HEK293 (cell line): ENCODE data around the gene APOBEC3A.

Source experiments
- CTCF ChIA-PET: fragments of 350-600 bp; formaldehyde crosslinking; extraction: SDS; loops from one replicate; lab custom pipeline; 2021; ENCODE audit warnings: antibody characterized with exemption; lab: Yijun Ruan, JAX
- POLR2A ChIA-PET: fragments of 300-600 bp; formaldehyde crosslinking; extraction: SDS; loops from one replicate; lab custom pipeline; 2020; ENCODE audit warnings: antibody characterized with exemption, inconsistent platforms; lab: Yijun Ruan, JAX
- H3K27ac ChIP-seq: fragments of 200-500 bp; sonication (Bioruptor generic); 2 replicates; pipeline ENCODE4 v1.5.1; 2014; ENCODE audit warnings: low read depth, low read length, control low read depth, inconsistent platforms; ENCODE audit errors: extremely low read depth
- H3K36me3 ChIP-seq, 2 experiments: fragments of 200-500 bp in 1 of 2; sonication (Bioruptor generic) in 1 of 2; 1 replicate in 1 of 2; 2 replicates in 1 of 2; pipeline ENCODE4 v1.5.1; 2014 to 2017; ENCODE audit warnings: inconsistent platforms in 2 of 2, low read length in 2 of 2; ENCODE audit not compliant: control insufficient read depth in 2 of 2, insufficient read depth in 1 of 2
- H3K4me1 ChIP-seq: fragments of 200-500 bp; sonication (Bioruptor generic); 2 replicates; pipeline ENCODE4 v1.5.1; 2014; ENCODE audit warnings: mild to moderate bottlenecking, low read length, inconsistent platforms; ENCODE audit not compliant: control insufficient read depth, insufficient read depth
- H3K4me3 ChIP-seq: 2 replicates; pipeline ENCODE4 v1.5.1; 2011; ENCODE audit warnings: low read depth, mild to moderate bottlenecking, control low read depth, low read length, moderate library complexity
- H3K9me3 ChIP-seq: fragments of 200-500 bp; sonication (Bioruptor generic); 2 replicates; pipeline ENCODE4 v1.5.1; 2014; ENCODE audit warnings: low read depth, low read length, inconsistent platforms; ENCODE audit not compliant: control insufficient read depth, insufficient read depth
- FEZF1 ChIP-seq: fragments of 450-650 bp; formaldehyde crosslinking; IDR thresholded peaks from 2 replicates; pipeline ENCODE4 v1.5.1; 2016; ENCODE audit warnings: missing biosample characterization, missing genetic modification characterization
- GFI1B ChIP-seq: fragments of 450-650 bp; formaldehyde crosslinking; IDR thresholded peaks from 2 replicates; pipeline ENCODE4 v1.5.1; 2016; ENCODE audit warnings: missing biosample characterization, missing genetic modification characterization
- GLI4 ChIP-seq: fragments of 450-650 bp; formaldehyde crosslinking; IDR thresholded peaks from 2 replicates; pipeline ENCODE4 v1.5.1; 2016; ENCODE audit warnings: missing biosample characterization, missing genetic modification characterization
- KLF9 ChIP-seq: fragments of 450-650 bp; formaldehyde crosslinking; IDR thresholded peaks from 2 replicates; pipeline ENCODE4 v1.5.1; 2016; ENCODE audit warnings: missing biosample characterization, missing genetic modification characterization, low read depth
- PRDM2 ChIP-seq: fragments of 450-650 bp; formaldehyde crosslinking; IDR thresholded peaks from 2 replicates; pipeline ENCODE4 v1.5.1; 2016; ENCODE audit warnings: missing biosample characterization, missing genetic modification characterization, borderline replicate concordance
- SCRT2 ChIP-seq: fragments of 450-650 bp; formaldehyde crosslinking; IDR thresholded peaks from 2 replicates; pipeline ENCODE4 v1.5.1; 2016; ENCODE audit warnings: missing biosample characterization, missing genetic modification characterization
- ZBTB11 ChIP-seq: fragments of 450-650 bp; formaldehyde crosslinking; conservative IDR thresholded peaks from 2 replicates; pipeline ENCODE4 v1.5.1; 2016; ENCODE audit warnings: low read depth, missing biosample characterization, missing genetic modification characterization
- ZBTB8A ChIP-seq: fragments of 450-650 bp; formaldehyde crosslinking; IDR thresholded peaks from 2 replicates; pipeline ENCODE4 v1.5.1; 2016; ENCODE audit warnings: missing biosample characterization, missing genetic modification characterization
- ZNF223 ChIP-seq: fragments of 450-650 bp; formaldehyde crosslinking; IDR thresholded peaks from 2 replicates; pipeline ENCODE4 v1.5.1; 2016; ENCODE audit warnings: missing biosample characterization, missing genetic modification characterization
- ZNF23 ChIP-seq: fragments of 450-650 bp; formaldehyde crosslinking; IDR thresholded peaks from 2 replicates; pipeline ENCODE4 v1.5.1; 2016; ENCODE audit warnings: missing biosample characterization, missing genetic modification characterization, borderline replicate concordance
- ZNF350 ChIP-seq: fragments of 450-650 bp; formaldehyde crosslinking; IDR thresholded peaks from 2 replicates; pipeline ENCODE4 v1.5.0; 2017; ENCODE audit warnings: missing biosample characterization, mild to moderate bottlenecking, missing genetic modification characterization
- ZNF354C ChIP-seq: fragments of 450-650 bp; formaldehyde crosslinking; IDR thresholded peaks from 2 replicates; pipeline ENCODE4 v1.5.1; 2016; ENCODE audit warnings: missing biosample characterization, missing genetic modification characterization, low read depth, borderline replicate concordance
- ZNF398 ChIP-seq: fragments of 450-650 bp; formaldehyde crosslinking; IDR thresholded peaks from 2 replicates; pipeline ENCODE4 v1.5.1; 2017; ENCODE audit warnings: missing biosample characterization, missing genetic modification characterization
- ZNF423 ChIP-seq: fragments of 450-650 bp; formaldehyde crosslinking; IDR thresholded peaks from 2 replicates; pipeline ENCODE4 v1.5.1; 2016; ENCODE audit warnings: missing biosample characterization, missing genetic modification characterization
- ZNF473 ChIP-seq: fragments of 450-650 bp; formaldehyde crosslinking; IDR thresholded peaks from 2 replicates; pipeline ENCODE4 v1.5.1; 2017; ENCODE audit warnings: missing biosample characterization, missing genetic modification characterization
- ZNF501 ChIP-seq: fragments of 450-650 bp; formaldehyde crosslinking; IDR thresholded peaks from 2 replicates; pipeline ENCODE4 v1.5.1; 2016; ENCODE audit warnings: missing biosample characterization, missing genetic modification characterization
- ZNF529 ChIP-seq: fragments of 450-650 bp; formaldehyde crosslinking; IDR thresholded peaks from 2 replicates; pipeline ENCODE4 v1.5.1; 2017; ENCODE audit warnings: missing genetic modification characterization, missing biosample characterization; ENCODE audit not compliant: insufficient replicate concordance
- ZNF548 ChIP-seq: fragments of 450-650 bp; formaldehyde crosslinking; IDR thresholded peaks from 2 replicates; pipeline ENCODE4 v1.5.1; 2016; ENCODE audit warnings: missing biosample characterization, missing genetic modification characterization

The APOBEC3A gene

GRCh38 chr22:38950527-38951295, 6.7 kb upstream of the APOBEC3A start:
- Histone ChIP-seq H3K9me3 (no peaks in the 10 kb centered on the region), H3K36me3 (no peaks in the 10 kb centered on the region), H3K27ac (no peak overlapping the region), H3K4me1 (no peaks in the 10 kb centered on the region), H3K4me3 (no peak overlapping the region)
- POLR2A ChIA-PET: no interaction called here
- CTCF ChIA-PET: interaction anchor here (0.6 to 2.6 kb wide), 8 partner anchors 14 to 181 kb away, joined by 3 to 10 read pairs (median 3); partner anchors contain the start of gene CBX6
- TF ChIP-seq ZNF23: no peak
- no peak for TF ChIP-seq ZNF423 (tag by site-specific recombination)
- no peak for TF ChIP-seq ZBTB8A (tag by site-specific recombination)
- no peak for TF ChIP-seq ZNF223 (tag by site-specific recombination)
- TF ChIP-seq ZNF398 (tag by site-specific recombination): no peak
- TF ChIP-seq GFI1B (tag by site-specific recombination): no peak
- TF ChIP-seq ZNF529 (tag by site-specific recombination): no peak
- TF ChIP-seq ZNF548 (tag by site-specific recombination): no peak
- TF ChIP-seq ZNF501: no peak
- TF ChIP-seq ZNF354C (tag by site-specific recombination): no peak
- no peak for TF ChIP-seq ZNF350 (tag by site-specific recombination)
- TF ChIP-seq GLI4 (tag by site-specific recombination): no peak
- no peak for TF ChIP-seq SCRT2
- TF ChIP-seq ZNF473 (tag by site-specific recombination): no peak
- TF ChIP-seq PRDM2 (tag by site-specific recombination): no peak
- no peak for TF ChIP-seq KLF9
- no peak for TF ChIP-seq FEZF1 (tag by site-specific recombination)
- TF ChIP-seq ZBTB11: no peak
